Measurements from ENCODE around the gene RPGR.
A peak's percentile ranks its signal among the peaks of the same experiment; 100 is the strongest.

RPGR gene

GRCh38 chrX:38327007-38327774 lies at the start of gene RPGR:
RPGR (minus strand) TSS chrX:38327509; CDS start chrX:38327367, 142 bp downstream.
- no peaks in the 10 kb centered on the region for H3K27me3 Mint-ChIP-seq
- DNase-seq (peak; percentile 85 to 93), ATAC-seq (peak; percentile 98)
- peak within 1 kb of the TSS; percentile 92 to 95 for H3K4me3 Mint-ChIP-seq
- H3K9me3 Mint-ChIP-seq: no peaks in the 10 kb centered on the region
- H3K4me1 Mint-ChIP-seq: peaks cover 21% of the 10 kb centered on the region
- H3K27ac Mint-ChIP-seq: peak within 1 kb of the TSS; percentile 99 to 100

- no peak for ATAC-seq
Observed at GRCh38 chrX:38376747-38377146, 49.4 kb upstream of the RPGR start.

DNA sequence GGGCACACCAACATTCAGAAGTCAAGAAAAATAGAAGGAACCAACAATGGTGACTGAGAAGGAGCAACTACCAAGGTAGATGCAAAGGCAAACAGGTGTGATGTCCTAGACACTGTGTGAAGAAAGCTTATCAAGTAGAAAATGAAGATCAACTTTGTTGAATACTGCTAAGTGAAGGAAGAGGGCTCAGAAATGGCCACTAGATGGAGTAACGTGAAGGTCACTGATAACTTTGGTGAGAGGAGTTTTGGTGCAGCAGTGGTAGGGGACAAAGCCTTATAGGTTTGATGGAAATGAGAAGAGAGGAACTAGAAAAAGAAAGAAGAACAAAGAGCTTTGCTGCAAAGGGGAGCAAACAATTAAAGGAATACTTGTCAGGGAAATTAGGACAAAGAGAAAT lies 48.6 kb upstream of the RPGR start:
- H3K9me3 Mint-ChIP-seq: no peaks in the 10 kb centered on the region
- H3K4me3 Mint-ChIP-seq: no peak overlapping the region
- no peak overlapping the region for H3K27ac Mint-ChIP-seq
- no peak for DNase-seq
- peaks cover 9% of the 10 kb centered on the region for H3K27me3 Mint-ChIP-seq
- no peaks in the 10 kb centered on the region for H3K4me1 Mint-ChIP-seq
- no peak for ATAC-seq

More at GRCh38 chrX:38376747-38377146, 49.4 kb upstream of the RPGR start:
- Mint-ChIP-seq H3K4me1 (no peaks in the 10 kb centered on the region), H3K27me3 (peaks cover 9% of the 10 kb centered on the region), H3K27ac (no peak overlapping the region), H3K4me3 (no peak overlapping the region), H3K9me3 (no peaks in the 10 kb centered on the region)
- no peak for DNase-seq

GRCh38 chrX:38374431-38374830 lies 47.1 kb upstream of the RPGR start:
- DNase-seq (no peak), ATAC-seq (no peak)
- no peak overlapping the region for H3K27ac Mint-ChIP-seq
- no peaks in the 10 kb centered on the region for H3K4me1 Mint-ChIP-seq
- H3K9me3 Mint-ChIP-seq: no peaks in the 10 kb centered on the region
- H3K27me3 Mint-ChIP-seq: peaks cover 9% of the 10 kb centered on the region
- H3K4me3 Mint-ChIP-seq: no peak overlapping the region

DNA sequence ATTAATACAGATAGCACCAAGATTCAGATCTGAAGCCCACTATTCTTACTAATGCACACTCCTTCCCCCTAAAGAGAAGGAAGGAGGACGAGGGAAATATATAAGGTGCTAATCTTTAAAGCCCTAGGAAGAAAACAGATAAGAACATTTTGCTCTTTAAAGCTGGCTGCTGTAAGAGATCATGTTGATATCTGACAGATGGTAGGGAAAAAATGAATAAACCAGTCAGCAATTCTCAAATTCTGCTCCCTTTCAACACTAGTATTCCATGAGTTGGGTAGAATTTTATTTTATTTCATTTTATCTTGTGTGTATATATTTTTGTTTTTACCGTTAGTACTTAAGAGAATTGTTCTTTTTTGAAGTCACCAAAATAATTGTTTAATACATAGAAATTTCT lies 44.3 kb upstream of the RPGR start:
- no peaks in the 10 kb centered on the region for H3K9me3 Mint-ChIP-seq
- ATAC-seq: no peak
- no peak overlapping the region for H3K27ac Mint-ChIP-seq
- H3K27me3 Mint-ChIP-seq: no peaks in the 10 kb centered on the region
- no peak overlapping the region for H3K4me3 Mint-ChIP-seq
- DNase-seq: no peak
- H3K4me1 Mint-ChIP-seq: no peaks in the 10 kb centered on the region

- no peak overlapping the region for H3K4me3 Mint-ChIP-seq
- H3K27ac Mint-ChIP-seq: no peak overlapping the region
- no peak for DNase-seq
- no peaks in the 10 kb centered on the region for H3K4me1 Mint-ChIP-seq
- H3K27me3 Mint-ChIP-seq: no peaks in the 10 kb centered on the region
- no peaks in the 10 kb centered on the region for H3K9me3 Mint-ChIP-seq
- no peak for ATAC-seq
Observed at GRCh38 chrX:38368774-38369173, 41.5 kb upstream of the RPGR start.

DNA sequence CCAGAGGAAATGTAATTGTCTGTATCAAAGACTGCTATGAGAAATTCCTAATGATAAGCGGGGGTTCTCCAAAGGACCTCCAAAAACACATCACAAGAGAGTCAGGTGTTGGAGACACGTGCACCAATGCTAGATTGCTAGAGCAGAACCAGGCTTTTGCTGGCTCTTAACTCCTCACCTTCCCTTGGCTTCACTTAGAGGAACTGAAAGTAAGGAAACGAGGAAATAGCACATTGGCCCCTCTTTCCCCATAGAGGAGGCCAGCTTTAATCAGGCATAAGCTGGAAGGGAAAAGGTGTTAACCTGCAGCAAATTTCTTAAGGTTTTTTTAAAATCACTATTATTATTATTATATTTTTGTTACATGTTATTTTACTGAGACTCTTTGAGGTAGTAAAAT lies 38.6 kb upstream of the RPGR start:
- Mint-ChIP-seq H3K4me1 (no peaks in the 10 kb centered on the region), H3K9me3 (no peaks in the 10 kb centered on the region), H3K4me3 (no peak overlapping the region), H3K27ac (no peak overlapping the region), H3K27me3 (no peaks in the 10 kb centered on the region)
- ATAC-seq (no peak), DNase-seq (no peak)

- ATAC-seq (no peak), DNase-seq (no peak)
- no peaks in the 10 kb centered on the region for H3K27me3 Mint-ChIP-seq
- no peaks in the 10 kb centered on the region for H3K4me1 Mint-ChIP-seq
- H3K4me3 Mint-ChIP-seq: no peak overlapping the region
- H3K9me3 Mint-ChIP-seq: no peaks in the 10 kb centered on the region
- no peak overlapping the region for H3K27ac Mint-ChIP-seq
Observed at GRCh38 chrX:38363046-38363445, 35.7 kb upstream of the RPGR start.

DNA sequence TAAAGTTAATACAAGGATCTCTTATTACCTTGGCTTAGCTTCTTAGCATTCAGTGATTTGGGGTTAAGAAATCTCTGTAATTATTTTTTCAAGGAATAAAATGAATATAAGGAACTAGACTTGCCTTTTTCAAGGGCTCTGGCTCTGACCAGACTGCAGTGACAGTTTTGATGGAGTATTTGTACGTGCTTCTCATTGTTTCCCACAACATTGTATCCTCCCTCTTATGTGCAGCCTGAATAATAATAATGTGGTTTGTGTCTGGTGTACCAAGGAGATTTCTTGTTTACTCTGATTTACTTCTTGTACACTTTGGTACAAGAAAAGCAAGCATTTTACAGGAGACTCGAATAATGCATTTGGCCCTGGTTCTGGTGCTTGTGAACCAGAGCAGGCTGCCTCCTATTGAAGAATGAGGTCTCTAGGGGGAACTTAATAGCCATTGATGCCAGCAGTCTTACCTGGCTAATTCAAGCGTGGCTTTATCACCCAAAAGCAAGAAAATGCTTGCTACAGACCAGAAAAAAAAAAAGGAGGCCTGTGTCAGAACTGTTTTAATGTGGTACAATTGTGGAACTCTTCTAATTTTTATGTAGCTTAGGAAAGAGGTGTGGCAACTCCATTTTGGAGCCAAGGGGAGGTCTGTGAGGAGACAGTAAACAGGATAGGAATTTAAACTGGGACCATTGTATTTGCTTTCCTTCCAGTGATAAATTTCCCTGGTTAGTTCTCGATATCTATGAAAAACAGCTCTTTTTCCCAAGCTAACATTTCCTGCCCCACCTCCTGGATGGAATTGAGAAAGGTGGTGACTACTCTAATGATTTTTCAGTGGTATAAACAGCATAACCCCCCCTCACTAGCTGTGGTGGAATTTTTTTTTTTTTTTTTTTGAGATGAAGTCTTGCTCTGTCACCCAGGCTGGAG lies 30.7 kb upstream of the RPGR start:
- no peaks in the 10 kb centered on the region for H3K9me3 Mint-ChIP-seq
- DNase-seq: no peak
- peak overlapping the region in 1 of 2 donors; percentile 25 for H3K27ac Mint-ChIP-seq
- H3K4me1 Mint-ChIP-seq: no peaks in the 10 kb centered on the region
- no peak overlapping the region for H3K4me3 Mint-ChIP-seq
- H3K27me3 Mint-ChIP-seq: no peaks in the 10 kb centered on the region
- no peak for ATAC-seq

DNA sequence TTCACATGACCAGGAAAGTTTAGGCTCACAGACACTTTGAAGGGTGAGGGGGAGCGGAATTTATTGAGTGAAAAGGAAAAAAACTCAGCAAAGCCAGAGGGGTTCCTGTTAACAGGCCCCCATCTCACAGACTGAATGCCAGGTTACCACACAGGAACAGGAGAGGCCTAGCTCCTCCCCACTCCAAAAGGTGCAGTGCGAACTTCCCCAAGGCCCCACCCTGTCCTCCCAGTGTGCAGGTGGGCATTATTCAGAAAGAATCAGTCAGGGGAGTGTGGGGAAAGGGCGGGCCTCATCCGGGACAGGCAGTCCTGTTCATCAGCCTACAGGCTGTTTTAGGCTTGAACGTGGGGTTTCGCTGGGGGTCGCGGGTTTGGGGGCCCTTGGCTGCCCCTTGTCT lies 29.1 kb upstream of the RPGR start:
- Mint-ChIP-seq H3K27me3 (no peaks in the 10 kb centered on the region), H3K9me3 (no peaks in the 10 kb centered on the region), H3K27ac (no peak overlapping the region), H3K4me1 (no peaks in the 10 kb centered on the region), H3K4me3 (no peak overlapping the region)
- DNase-seq: no peak
- no peak for ATAC-seq

DNA sequence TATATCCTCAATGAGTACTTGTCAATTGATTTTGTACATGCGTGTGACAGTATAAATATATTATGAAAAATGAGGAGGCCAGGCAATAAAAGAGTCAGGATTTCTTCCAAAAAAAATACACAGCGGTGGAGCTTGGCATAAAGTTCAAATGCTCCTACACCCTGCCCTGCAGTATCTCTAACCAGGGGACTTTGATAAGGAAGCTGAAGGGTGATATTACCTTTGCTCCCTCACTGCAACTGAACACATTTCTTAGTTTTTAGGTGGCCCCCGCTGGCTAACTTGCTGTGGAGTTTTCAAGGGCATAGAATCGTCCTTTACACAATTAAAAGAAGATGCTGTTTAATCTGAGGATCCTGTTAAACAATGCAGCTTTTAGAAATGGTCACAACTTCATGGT lies 25.1 kb upstream of the RPGR start, which contains the start of gene OTC:
Gene OTC, plus strand, starts transcription at position 243 of the 400 bp plus-strand sequence. Its CDS starts 93 bp downstream, at position 336.
- Mint-ChIP-seq H3K27ac (no peak within 1 kb of the TSS), H3K4me1 (no peaks in the 10 kb centered on the region), H3K4me3 (no peak within 1 kb of the TSS), H3K27me3 (peaks cover 10% of the 10 kb centered on the region), H3K9me3 (no peaks in the 10 kb centered on the region)
- no peak for DNase-seq
- no peak for ATAC-seq

GRCh38 chrX:38351346-38351745 lies 24.0 kb upstream of the RPGR start:
- DNase-seq (no peak), ATAC-seq (no peak)
- Mint-ChIP-seq H3K27ac (no peak overlapping the region), H3K27me3 (peaks cover 10% of the 10 kb centered on the region), H3K4me3 (no peak overlapping the region), H3K9me3 (no peaks in the 10 kb centered on the region), H3K4me1 (no peaks in the 10 kb centered on the region)

GRCh38 chrX:38347136-38347535 lies 19.8 kb upstream of the RPGR start:
- Mint-ChIP-seq H3K4me3 (no peak overlapping the region), H3K4me1 (no peaks in the 10 kb centered on the region), H3K27me3 (peaks cover 10% of the 10 kb centered on the region), H3K9me3 (no peaks in the 10 kb centered on the region), H3K27ac (no peak overlapping the region)
- no peak for DNase-seq
- ATAC-seq: peak; percentile 84

- Mint-ChIP-seq H3K27me3 (peaks cover 10% of the 10 kb centered on the region), H3K27ac (no peak overlapping the region), H3K9me3 (no peaks in the 10 kb centered on the region), H3K4me3 (no peak overlapping the region), H3K4me1 (no peaks in the 10 kb centered on the region)
- DNase-seq (no peak), ATAC-seq (no peak)
Observed at GRCh38 chrX:38346150-38346549, 18.8 kb upstream of the RPGR start.

GRCh38 chrX:38342853-38343778 lies 15.8 kb upstream of the RPGR start:
- Mint-ChIP-seq H3K4me1 (no peaks in the 10 kb centered on the region), H3K27me3 (no peaks in the 10 kb centered on the region), H3K4me3 (no peak overlapping the region), H3K27ac (no peak overlapping the region), H3K9me3 (no peaks in the 10 kb centered on the region)
- DNase-seq (no peak), ATAC-seq (no peak)
